ENCODE measurements around the gene WWP2.

DNA sequence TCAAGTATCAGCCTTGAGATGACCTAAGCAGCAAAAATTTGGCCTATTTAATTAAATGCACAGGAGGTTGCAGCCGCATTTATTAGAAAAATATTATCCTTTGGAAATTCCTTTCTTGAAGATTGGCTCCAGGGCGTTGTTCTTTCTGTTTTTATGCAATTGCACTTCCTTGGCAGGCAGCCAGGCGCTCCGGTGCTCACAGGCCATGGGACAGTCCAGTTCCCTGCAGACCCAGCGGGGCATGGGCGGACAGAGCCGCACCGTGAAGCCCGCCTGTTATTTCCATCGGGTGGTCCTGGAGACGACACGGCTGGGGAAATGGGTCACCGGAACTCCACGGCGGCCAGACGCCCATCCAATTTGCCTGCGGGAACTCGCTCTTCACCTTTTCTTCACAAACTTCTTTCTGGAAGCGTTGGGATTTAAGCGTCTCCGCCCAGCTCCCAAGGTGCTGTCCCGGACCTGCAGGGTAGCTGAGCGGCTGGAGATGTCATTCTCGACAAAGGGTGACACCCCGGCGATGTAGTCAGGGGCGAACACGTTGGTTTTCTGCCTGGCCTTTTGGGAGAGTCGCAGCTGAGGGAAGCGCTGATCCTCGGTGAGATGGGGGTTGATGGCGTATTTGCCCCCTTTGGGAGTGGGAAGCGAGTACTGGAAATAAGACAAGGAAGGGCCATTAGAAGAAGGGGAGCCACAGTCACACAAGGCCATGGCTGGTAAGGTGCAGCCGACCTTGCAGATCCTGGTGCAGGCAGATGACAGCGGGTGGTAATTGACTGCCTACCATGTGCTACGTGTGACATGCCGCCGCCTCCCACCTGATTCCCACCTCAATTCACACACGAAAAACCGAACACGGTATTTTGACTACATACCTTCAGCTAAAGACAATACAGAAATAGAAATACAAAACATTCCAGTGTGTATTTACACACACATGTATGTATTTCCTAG lies 19.9 kb upstream of the WWP2 start:
- TF ChIP-seq CTCF (IDR thresholded peaks at IDR 0.05; ENCODE audit: low read length) (no peak), EZH2 (optimal IDR thresholded peaks at IDR 0.05; ENCODE audit: low read depth, low read length) (no peak)

Data from MM.1S (cell line).